Heart left ventricle (tissue), 16 donors: ENCODE data around the gene KCTD11. TPM values are rescaled to one million over a fixed set of nuclear protein-coding genes. Genes with fewer than 3 reads are reported as not detected.

Experiments
- ATAC-seq, 4 donors: fragments of 200-7000 bp; cut with Tn5 transposase; one replicate each; pipeline ENCODE4 v1.9.1; 2020 to 2022; ENCODE audit warnings: moderate library complexity in 4 of 4, mild to moderate bottlenecking in 3 of 4, moderate number of reproducible peaks in 1 of 4
- DNase-seq, 5 donors: peaks; one replicate each; pipeline ENCODE4 v3.0.0-alpha.2; 2020
- H3K27ac ChIP-seq, 12 donors: fragments of 200-600 bp; sonication (generic) in 4 of 12; one replicate each; pipeline versions ENCODE4 v1.5.0 to v1.8.0; 2016 to 2022; ENCODE audit warnings: mild to moderate bottlenecking in 2 of 12
- H3K27me3 ChIP-seq, 9 donors: fragments of 200-600 bp; sonication (generic) in 2 of 9; one replicate each; pipeline versions ENCODE4 v1.5.1 to v1.8.0; 2016 to 2022; ENCODE audit warnings: mild to moderate bottlenecking in 3 of 9
- H3K36me3 ChIP-seq, 9 donors: fragments of 200-600 bp; sonication (generic) in 2 of 9; one replicate each; pipeline versions ENCODE4 v1.5.0 to v1.8.0; 2018 to 2022; ENCODE audit warnings: mild to moderate bottlenecking in 2 of 9
- H3K4me1 ChIP-seq, 12 donors: fragments of 200-600 bp; sonication (generic) in 4 of 12; one replicate each; pipeline versions ENCODE4 v1.5.0 to v1.8.0; 2016 to 2022; ENCODE audit warnings: mild to moderate bottlenecking in 3 of 12
- H3K4me3 ChIP-seq, 12 donors: fragments of 200-600 bp; sonication (generic) in 4 of 12; one replicate each; pipeline versions ENCODE4 v1.5.0 to v1.8.0; 2017 to 2022; ENCODE audit warnings: mild to moderate bottlenecking in 9 of 12, moderate library complexity in 4 of 12
- H3K9me3 ChIP-seq, 12 donors: fragments of 200-600 bp; sonication (generic) in 4 of 12; one replicate each; pipeline versions ENCODE4 v1.5.0 to v1.8.0; 2016 to 2022; ENCODE audit warnings: mild to moderate bottlenecking in 1 of 12
- CTCF ChIP-seq, 12 donors: fragments of 200-600 bp; sonication (generic) in 4 of 12; IDR thresholded peaks; one replicate each; pipeline versions ENCODE4 v1.5.0 to v1.8.0; 2018 to 2022; ENCODE audit warnings: antibody characterized with exemption in 12 of 12, mild to moderate bottlenecking in 5 of 12
- POLR2A ChIP-seq, 2 donors: fragments of 450-650 bp; IDR thresholded peaks; one replicate each; pipeline ENCODE4 v1.6.1; 2017; ENCODE audit warnings: antibody characterized with exemption in 2 of 2, mild to moderate bottlenecking in 2 of 2, moderate library complexity in 2 of 2
- WGBS, 4 donors: extraction: QIAGEN DNeasy Blood & Tissue Kit in 2 of 4; methylation state at CpG; one replicate each; pipeline versions ENCODE4 v1.1.5 to v1.1.7; 2013 to 2018; 5-methylcytosine and 5-hydroxymethylcytosine counted together
- intact Hi-C, 10 donors: fragments of 100-400 bp; cut with DNase I; formaldehyde crosslinking; loops; one replicate each; pipeline versions ENCODE4 v1.11.1 to v1.14.2; 2022
- polyA plus RNA-seq, 2 donors: library from polyadenylated mRNA; stranded (reverse); fragments of 200-250 nt; gene quantifications; one replicate each; pipeline ENCODE4 v1.2.3, GENCODE V29; 2013
- total RNA-seq, 9 donors: library from RNA; depleted of rRNA in 2 of 9; stranded (reverse); fragments of >200 nt in 2 of 9; fragmentation: NEBNext Ultra II Directional in 3 of 9; extraction: Animal tissue kit (Norgen Biotek cat#: 25700) in 3 of 9; gene quantifications; one replicate each; pipeline versions ENCODE4 v1.1.0 to v1.2.4, GENCODE V29; 2016 to 2023
- donor health status: ischemic (EF 13 %, LVEDD 7.1; RV severe dilation, severe dysfunction).
- donor health status: healthy with polysubstance abuse.
- donor health status: DM: no; HTN: yes; CAD: no.
- donor health status: DM: no; HTN: no; CAD: no.
- donor health status: ischemic (EF 25% LVEDD 6.9; RV normal size, moderate dysfunction).
- donor health status: ischemic (EF 25% LVEDD 5.7; RV mildly dilated, moderate dysfunction).
- donor health status: healthy.
- donor health status: DM: yes; HTN: yes; CAD: no.
- donor health status: ischemic (EF 35%, LVEDD 5.7; RV mildly dilated, moderate dysfunction).
- donor health status: nonischemic (EF 11% LVEDD 7.7; RV severe dilation, severe dysfunction).
- donor health status: DM: yes; HTN: yes; CAD: no.
- donor health status: PGD.
- donor health status: ischemic (EF 29% LVEDD 5.4; RV normal size, mild dysfunction).
- donor health status: nonischemic (EF 23%, LVEDD 6.1; RV moderate dilation, normal function).

Gene KCTD11
- total and polyA plus RNA-seq, 11 donors = 3.4 to 9.6 (median 6.4) TPM

GRCh38 chr17:7317161-7317803, 34.7 kb upstream of the KCTD11 start:
- peaks cover 3 to 34% (median 29%) of the 10 kb centered on the region in 12 donors for H3K4me1 ChIP-seq
- no peak for ATAC-seq
- 82 to 85% (median 83%) methylated on average over 14 to 16 of the region's 16 CpGs for WGBS, 4 donors
- peaks cover 3 to 85% (median 77%) of the 10 kb centered on the region in 9 donors for H3K36me3 ChIP-seq
- intact Hi-C loops = no loop called here
- DNase-seq = no peak
- TF ChIP-seq CTCF (IDR thresholded peaks at IDR 0.05) (no peak), POLR2A (IDR thresholded peaks at IDR 0.05) (no peak)
- H3K27me3 ChIP-seq = no peaks in the 10 kb centered on the region
- H3K9me3 ChIP-seq = no peaks in the 10 kb centered on the region
- H3K4me3 ChIP-seq = no peak overlapping the region
- no peak overlapping the region for H3K27ac ChIP-seq

- TF ChIP-seq CTCF (IDR thresholded peaks at IDR 0.05) (no peak), POLR2A (IDR thresholded peaks at IDR 0.05) (no peak)
- DNase-seq = no peak
- Histone ChIP-seq H3K4me1 (peaks cover 3 to 24% (median 21%) of the 10 kb centered on the region in 12 donors), H3K27me3 (no peaks in the 10 kb centered on the region), H3K36me3 (peaks cover 3 to 85% (median 77%) of the 10 kb centered on the region in 9 donors), H3K4me3 (no peak overlapping the region), H3K27ac (no peak overlapping the region), H3K9me3 (no peaks in the 10 kb centered on the region)
- no peak for ATAC-seq
- intact Hi-C loops = no loop called here
- 86 to 92% (median 91%) methylated on average over 10 to 13 of the region's 13 CpGs for WGBS, 4 donors
Measured at GRCh38 chr17:7318121-7318860, 33.7 kb upstream of the KCTD11 start.

GRCh38 chr17:7321466-7321865, 30.5 kb upstream of the KCTD11 start:
- Histone ChIP-seq H3K4me1 (peaks cover 0 to 8% (median 0%) of the 10 kb centered on the region in 12 donors), H3K9me3 (no peaks in the 10 kb centered on the region), H3K27ac (no peak overlapping the region), H3K4me3 (no peak overlapping the region), H3K36me3 (peaks cover 0 to 99% (median 89%) of the 10 kb centered on the region in 9 donors), H3K27me3 (no peaks in the 10 kb centered on the region)
- TF ChIP-seq CTCF (IDR thresholded peaks at IDR 0.05) (no peak), POLR2A (IDR thresholded peaks at IDR 0.05) (no peak)
- ATAC-seq = no peak
- DNase-seq = no peak
- 83 to 93% (median 89%) methylated on average over 9 to 15 of the region's 15 CpGs for WGBS, 4 donors
- intact Hi-C loops = loop anchor here in 1 of 10 donors (1.0 kb wide), 1 partner anchor 11 kb away; no protein-coding TSS in a partner anchor

GRCh38 chr17:7322520-7323194, 29.3 kb upstream of the KCTD11 start:
- no peak for ATAC-seq
- TF ChIP-seq CTCF (IDR thresholded peaks at IDR 0.05) (no peak), POLR2A (IDR thresholded peaks at IDR 0.05) (no peak)
- WGBS, 4 donors = 88 to 93% (median 92%) methylated on average over 9 to 22 of the region's 22 CpGs
- Histone ChIP-seq H3K27me3 (no peaks in the 10 kb centered on the region), H3K4me1 (peaks cover 0 to 8% (median 0%) of the 10 kb centered on the region in 12 donors), H3K36me3 (peaks cover 0 to 91% (median 82%) of the 10 kb centered on the region in 9 donors), H3K9me3 (no peaks in the 10 kb centered on the region), H3K4me3 (no peak overlapping the region), H3K27ac (no peak overlapping the region)
- DNase-seq = no peak
- intact Hi-C loops = no loop called here
